ENCODE results near the gene TLX3. TPM values are rescaled to one million over a fixed set of nuclear protein-coding genes. Genes with fewer than 3 reads are reported as not detected.

TLX3 gene
- total RNA-seq, 2 donors from 2014 or later = not detected

GRCh38 chr5:171322527-171322926, 13.5 kb downstream of the TLX3 start:
- H3K36me3 Mint-ChIP-seq = no peaks in the 10 kb centered on the region
- ATAC-seq (no peak), DNase-seq (ENCODE audit: low spot score) (no peak)
- no peak overlapping the region for H3K27ac Mint-ChIP-seq
- no peak overlapping the region for H3K4me3 Mint-ChIP-seq
- no peaks in the 10 kb centered on the region for H3K9me3 Mint-ChIP-seq
- H3K27me3 Mint-ChIP-seq = peaks cover 42 to 55% of the 10 kb centered on the region in 2 donors
- H3K4me1 Mint-ChIP-seq (ENCODE audit: low read depth in 2 of 2) = no peaks in the 10 kb centered on the region

DNA sequence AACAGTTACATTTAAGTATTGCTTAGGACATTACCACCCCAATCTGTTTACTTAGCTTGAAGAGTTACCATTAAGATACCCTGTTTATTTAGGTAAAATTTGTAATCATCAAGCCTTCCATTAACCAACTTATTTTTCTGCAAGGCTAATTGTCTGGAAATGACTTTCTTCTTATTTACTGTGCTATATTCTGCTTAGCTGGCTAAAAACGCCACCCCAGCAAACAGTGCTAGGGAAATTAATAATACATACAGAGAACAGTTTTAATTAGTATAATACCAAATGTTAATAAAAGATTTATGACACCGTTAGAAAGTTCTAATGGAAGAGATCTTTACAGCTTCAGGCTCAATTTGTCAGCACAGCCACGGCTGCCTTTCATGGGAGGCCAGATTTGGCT, 14.0 kb downstream of the TLX3 start:
- H3K4me1 Mint-ChIP-seq (ENCODE audit: low read depth in 2 of 2) = no peaks in the 10 kb centered on the region
- no peaks in the 10 kb centered on the region for H3K36me3 Mint-ChIP-seq
- no peak for ATAC-seq
- peaks cover 42 to 55% of the 10 kb centered on the region in 2 donors for H3K27me3 Mint-ChIP-seq
- H3K4me3 Mint-ChIP-seq = no peak overlapping the region
- no peak overlapping the region for H3K27ac Mint-ChIP-seq
- no peak for DNase-seq (ENCODE audit: low spot score)
- no peaks in the 10 kb centered on the region for H3K9me3 Mint-ChIP-seq

GRCh38 chr5:171323806-171324632, 15.0 kb downstream of the TLX3 start:
- Mint-ChIP-seq H3K27ac (no peak overlapping the region), H3K4me3 (no peak overlapping the region), H3K9me3 (no peaks in the 10 kb centered on the region), H3K4me1 (ENCODE audit: low read depth in 2 of 2) (no peaks in the 10 kb centered on the region), H3K27me3 (peaks cover 46 to 59% of the 10 kb centered on the region in 2 donors), H3K36me3 (no peaks in the 10 kb centered on the region)
- no peak for DNase-seq (ENCODE audit: low spot score)
- no peak for ATAC-seq

DNA sequence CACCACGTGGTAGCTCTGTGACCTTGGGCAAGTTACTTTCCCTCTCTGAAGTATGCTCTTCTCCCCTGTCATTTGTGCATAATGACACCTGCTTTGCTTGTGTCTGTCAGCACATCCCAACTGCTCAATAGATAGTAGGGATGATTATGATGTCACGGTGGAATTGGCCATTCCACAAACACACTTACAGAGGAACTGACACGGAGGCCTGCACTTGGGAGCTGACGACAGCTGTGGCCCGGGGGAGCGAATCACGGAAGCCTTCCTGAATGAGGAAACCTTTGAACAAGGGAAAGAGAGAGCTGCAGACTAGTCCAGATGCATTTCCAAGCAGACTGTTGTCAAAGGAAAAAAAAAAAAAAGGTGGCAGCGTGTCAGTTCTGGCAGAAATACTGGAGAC, 21.0 kb downstream of the TLX3 start:
- Mint-ChIP-seq H3K36me3 (no peaks in the 10 kb centered on the region), H3K27ac (no peak overlapping the region), H3K9me3 (no peaks in the 10 kb centered on the region), H3K27me3 (peaks cover 26 to 31% of the 10 kb centered on the region in 2 donors), H3K4me1 (ENCODE audit: low read depth in 2 of 2) (no peaks in the 10 kb centered on the region), H3K4me3 (no peak overlapping the region)
- ATAC-seq (no peak), DNase-seq (ENCODE audit: low spot score) (no peak)

DNA sequence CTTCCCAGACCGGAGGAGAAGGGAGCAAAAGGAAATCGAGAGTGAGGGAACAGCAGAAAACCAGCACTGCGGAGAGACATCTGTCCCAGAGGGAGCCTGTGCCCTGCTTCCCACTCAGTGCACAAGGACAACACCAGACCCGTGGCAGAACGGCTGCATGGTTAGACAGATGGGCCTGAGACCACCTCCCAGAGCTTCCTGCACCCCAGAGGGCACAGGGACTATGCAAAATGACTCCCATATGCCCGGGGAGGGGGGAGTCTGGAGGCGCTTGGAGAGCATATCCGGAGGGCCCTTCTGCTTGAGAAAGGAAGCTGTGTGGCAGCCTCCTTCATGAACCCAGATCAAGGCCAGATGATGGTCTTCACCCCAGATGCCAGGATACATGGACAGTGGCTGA, 26.6 kb downstream of the TLX3 start:
- DNase-seq (ENCODE audit: low spot score) (no peak), ATAC-seq (no peak)
- H3K27me3 Mint-ChIP-seq = peaks cover 19 to 36% of the 10 kb centered on the region in 2 donors
- no peak overlapping the region for H3K27ac Mint-ChIP-seq
- no peaks in the 10 kb centered on the region for H3K9me3 Mint-ChIP-seq
- H3K36me3 Mint-ChIP-seq = no peaks in the 10 kb centered on the region
- no peak overlapping the region for H3K4me3 Mint-ChIP-seq
- peaks cover 0 to 6% of the 10 kb centered on the region in 2 donors for H3K4me1 Mint-ChIP-seq (ENCODE audit: low read depth in 2 of 2)

DNA sequence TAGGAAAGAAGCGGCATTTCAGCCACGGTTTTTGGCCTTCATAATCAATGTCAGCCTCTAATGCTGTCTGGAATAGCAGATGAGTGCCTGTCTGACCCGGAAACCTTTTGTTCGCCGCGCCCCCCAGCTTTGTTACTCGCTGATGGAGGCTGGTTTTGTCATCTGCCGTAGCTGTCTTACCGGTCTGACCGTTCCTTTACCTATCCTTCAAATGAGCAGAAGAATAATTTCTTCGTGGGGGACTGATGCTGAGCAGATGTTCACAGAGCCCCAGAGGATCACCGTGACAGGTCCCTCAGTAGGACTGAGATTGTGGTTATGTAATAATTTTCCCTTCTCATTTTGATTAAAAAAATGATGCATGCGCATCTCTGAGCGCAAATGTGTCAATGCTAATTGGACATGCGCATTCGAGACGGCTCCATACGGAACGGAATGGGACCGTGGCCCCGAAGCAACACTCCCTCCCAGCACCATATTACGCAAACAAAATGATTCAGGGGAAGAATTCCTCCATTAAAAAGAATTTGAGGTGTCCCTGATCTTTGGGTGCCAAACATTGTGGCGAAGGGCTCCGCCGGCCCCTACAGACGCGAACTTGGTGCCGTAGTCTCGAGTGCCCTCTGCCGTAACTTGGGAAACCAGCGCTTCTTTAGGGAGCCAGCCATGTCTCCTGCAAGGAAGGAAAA, 27.6 kb downstream of the TLX3 start:
- Mint-ChIP-seq H3K27me3 (peaks cover 19 to 36% of the 10 kb centered on the region in 2 donors), H3K4me1 (ENCODE audit: low read depth in 2 of 2) (peaks cover 0 to 6% of the 10 kb centered on the region in 2 donors), H3K4me3 (peak overlapping the region; percentile 12), H3K27ac (no peak overlapping the region), H3K36me3 (no peaks in the 10 kb centered on the region), H3K9me3 (no peaks in the 10 kb centered on the region)
- ATAC-seq (peak in 1 of 2 donors; percentile 67), DNase-seq (ENCODE audit: low spot score) (no peak)

DNA sequence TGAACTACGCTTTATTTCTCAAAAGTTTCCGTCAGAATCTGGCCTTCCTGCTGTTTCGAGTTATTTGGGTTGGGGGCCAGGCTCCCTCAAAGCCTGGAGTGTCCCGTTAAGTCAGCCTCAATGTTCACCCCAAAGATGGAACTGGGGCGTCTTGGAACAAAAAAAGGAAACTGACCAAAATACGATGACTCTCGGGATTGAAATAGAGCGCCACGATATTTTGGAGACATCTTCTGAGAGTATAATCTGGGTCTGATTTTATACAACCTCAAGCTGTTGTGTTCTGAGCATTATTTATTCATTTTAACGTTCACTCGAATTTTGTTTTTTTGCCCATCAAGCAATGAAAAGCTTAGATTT, 28.1 kb downstream of the TLX3 start:
- Mint-ChIP-seq H3K36me3 (no peaks in the 10 kb centered on the region), H3K9me3 (no peaks in the 10 kb centered on the region), H3K4me1 (ENCODE audit: low read depth in 2 of 2) (peaks cover 0 to 6% of the 10 kb centered on the region in 2 donors), H3K27ac (no peak overlapping the region), H3K27me3 (peaks cover 19 to 36% of the 10 kb centered on the region in 2 donors), H3K4me3 (peak overlapping the region; percentile 12)
- no peak for ATAC-seq
- DNase-seq (ENCODE audit: low spot score) = no peak

DNA sequence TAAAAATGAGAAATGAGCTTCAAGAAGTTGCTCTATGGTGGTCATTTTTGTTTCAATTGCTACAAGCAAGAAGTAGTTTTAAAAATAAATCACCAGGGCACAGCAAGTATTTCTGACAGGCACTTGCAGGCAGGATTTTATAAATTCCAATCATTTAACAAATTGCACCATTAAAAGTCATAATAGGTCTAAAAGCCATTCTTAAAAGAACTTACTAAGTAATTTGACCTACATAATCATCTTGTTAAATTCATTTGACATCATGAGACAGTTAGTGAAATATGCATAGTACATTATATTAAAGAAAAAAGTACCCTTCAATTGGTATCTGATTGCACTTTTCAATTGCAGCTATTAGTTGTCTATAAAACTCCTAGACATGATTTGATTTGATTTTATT, 31.0 kb downstream of the TLX3 start:
- Mint-ChIP-seq H3K27ac (no peak overlapping the region), H3K36me3 (no peaks in the 10 kb centered on the region), H3K4me3 (no peak overlapping the region), H3K4me1 (ENCODE audit: low read depth in 2 of 2) (peaks cover 0 to 6% of the 10 kb centered on the region in 2 donors), H3K9me3 (no peaks in the 10 kb centered on the region), H3K27me3 (peaks cover 14 to 29% of the 10 kb centered on the region in 2 donors)
- DNase-seq (ENCODE audit: low spot score) (no peak), ATAC-seq (no peak)

DNA sequence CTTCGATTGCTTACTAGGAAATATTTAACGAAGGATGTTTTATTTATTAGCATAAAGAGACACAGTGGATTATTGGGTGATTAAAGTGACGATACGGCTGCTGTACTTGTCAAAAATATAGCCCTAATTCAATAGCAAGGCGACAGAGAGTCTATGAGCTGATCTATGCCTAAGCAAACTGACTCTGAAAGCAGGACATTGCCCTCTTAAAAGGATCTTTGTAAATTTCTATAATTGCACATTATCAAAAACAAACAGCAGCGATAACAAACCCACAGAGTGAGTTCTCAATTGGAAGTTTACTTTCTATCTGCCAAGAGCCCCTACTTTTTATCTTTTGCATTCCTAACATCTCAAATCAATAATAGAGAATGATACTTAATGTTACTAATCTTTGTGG, 31.4 kb downstream of the TLX3 start:
- peaks cover 14 to 24% of the 10 kb centered on the region in 2 donors for H3K27me3 Mint-ChIP-seq
- no peak for DNase-seq (ENCODE audit: low spot score)
- H3K27ac Mint-ChIP-seq = no peak overlapping the region
- no peak overlapping the region for H3K4me3 Mint-ChIP-seq
- H3K9me3 Mint-ChIP-seq = no peaks in the 10 kb centered on the region
- no peaks in the 10 kb centered on the region for H3K36me3 Mint-ChIP-seq
- peaks cover 0 to 6% of the 10 kb centered on the region in 2 donors for H3K4me1 Mint-ChIP-seq (ENCODE audit: low read depth in 2 of 2)
- no peak for ATAC-seq

DNA sequence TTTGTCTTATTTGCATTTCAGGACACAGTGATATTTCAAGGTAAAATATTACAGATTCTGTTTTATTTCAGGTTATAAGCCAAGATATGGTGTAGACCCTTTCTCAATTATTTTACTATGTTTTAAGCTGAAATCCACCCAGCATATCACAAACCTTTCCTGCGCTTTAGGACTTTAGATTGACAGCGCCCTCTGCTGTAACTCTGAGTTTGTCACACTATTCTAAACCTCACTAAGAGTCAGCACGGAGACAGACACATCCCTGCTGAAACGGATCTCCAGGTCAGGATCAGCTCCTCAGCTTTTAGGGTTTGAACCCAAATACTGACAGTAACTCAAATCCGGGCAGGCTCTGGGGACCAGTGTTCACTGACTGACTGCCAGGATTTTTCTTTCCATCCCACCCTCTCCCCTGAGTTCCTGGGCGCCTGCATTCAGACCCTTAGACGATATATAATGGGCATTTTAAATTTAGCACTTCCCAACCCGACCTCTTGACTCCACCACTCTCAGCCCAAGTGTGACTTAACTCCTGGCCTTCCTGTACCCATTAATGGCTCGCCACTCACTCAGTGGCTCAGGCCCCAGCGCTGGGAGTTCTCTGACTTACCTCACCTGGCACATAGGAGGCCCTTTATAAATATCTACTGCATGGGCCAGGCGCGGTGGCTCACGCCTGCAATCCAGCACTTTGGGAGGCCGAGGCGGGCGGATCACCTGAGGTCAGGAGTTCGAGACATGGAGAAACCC, 33.5 kb downstream of the TLX3 start:
- no peak overlapping the region for H3K4me3 Mint-ChIP-seq

DNA sequence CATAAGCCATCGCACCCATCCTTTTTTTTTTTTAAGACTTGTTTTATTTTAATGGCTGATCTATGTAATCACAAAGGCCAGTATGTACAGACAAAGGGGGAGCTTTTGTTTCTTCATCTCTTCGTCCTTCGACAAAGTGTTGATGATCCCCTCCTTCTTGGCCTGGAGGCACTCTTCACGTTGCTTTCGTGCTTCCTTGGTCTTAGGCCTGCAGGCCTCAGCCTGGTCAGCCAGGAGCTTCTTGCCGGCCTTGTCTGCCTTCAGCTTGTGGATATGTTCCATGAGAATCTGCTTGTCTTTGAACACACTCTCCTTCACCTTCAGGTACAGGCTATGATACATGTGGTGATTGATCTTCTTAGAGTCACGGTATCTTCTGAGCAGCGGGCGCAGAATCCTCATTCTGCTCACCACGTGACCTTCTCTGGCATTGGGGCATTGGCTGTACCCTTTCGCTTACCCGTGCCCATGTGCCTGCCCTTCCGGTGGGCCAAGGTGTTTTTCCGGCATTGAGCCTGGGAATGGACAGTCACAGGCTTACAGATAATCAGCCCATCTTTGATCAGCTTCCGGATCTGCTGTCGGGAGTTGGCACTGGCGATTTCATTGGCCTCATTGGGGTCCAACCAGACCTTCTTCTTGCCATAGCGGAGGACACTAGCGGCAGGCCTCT, 36.0 kb downstream of the TLX3 start:
- Mint-ChIP-seq H3K4me3 (no peak overlapping the region), H3K4me1 (ENCODE audit: low read depth in 2 of 2) (no peaks in the 10 kb centered on the region), H3K9me3 (no peaks in the 10 kb centered on the region), H3K27me3 (peaks cover 2 to 5% of the 10 kb centered on the region in 2 donors), H3K27ac (no peak overlapping the region), H3K36me3 (no peaks in the 10 kb centered on the region)
- no peak for DNase-seq (ENCODE audit: low spot score)
- ATAC-seq = peak; percentile 20 to 53

More for the DNA sequence above, 33.5 kb downstream of the TLX3 start:
- no peaks in the 10 kb centered on the region for H3K4me1 Mint-ChIP-seq (ENCODE audit: low read depth in 2 of 2)
- ATAC-seq (peak; percentile 52 to 65), DNase-seq (ENCODE audit: low spot score) (no peak)
- no peaks in the 10 kb centered on the region for H3K36me3 Mint-ChIP-seq
- peaks cover 12% of the 10 kb centered on the region in 2 donors for H3K27me3 Mint-ChIP-seq
- no peak overlapping the region for H3K27ac Mint-ChIP-seq
- no peaks in the 10 kb centered on the region for H3K9me3 Mint-ChIP-seq

DNA sequence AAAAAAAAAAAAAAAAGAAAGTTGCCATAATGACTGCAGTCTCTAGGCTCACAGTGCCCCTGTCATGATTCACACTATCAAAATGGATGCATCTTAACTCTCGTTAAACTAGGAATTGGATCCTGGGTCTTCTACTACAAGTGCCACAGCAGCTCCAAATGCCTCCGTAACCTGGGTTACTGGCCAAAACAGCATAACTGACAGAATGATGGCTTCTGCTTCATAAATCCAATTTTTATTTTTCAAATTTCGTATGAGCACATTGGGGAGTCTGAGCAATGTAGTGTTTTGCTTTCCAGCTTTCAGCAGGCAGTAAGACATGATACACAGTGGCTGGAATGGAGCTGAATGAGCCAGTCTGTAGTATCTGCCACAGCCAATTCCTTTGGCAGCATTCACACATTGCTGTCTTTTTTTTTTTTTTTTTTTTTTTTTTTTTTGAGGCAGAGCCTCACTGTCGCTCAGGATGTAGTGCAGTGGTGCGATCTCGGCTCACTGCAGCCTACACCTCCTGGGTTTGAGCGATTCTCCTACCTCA, 42.6 kb downstream of the TLX3 start:
- Mint-ChIP-seq H3K36me3 (no peaks in the 10 kb centered on the region), H3K4me3 (no peak overlapping the region), H3K4me1 (ENCODE audit: low read depth in 2 of 2) (peaks cover 0 to 8% of the 10 kb centered on the region in 2 donors), H3K27me3 (peaks cover 5 to 6% of the 10 kb centered on the region in 2 donors), H3K27ac (no peak overlapping the region), H3K9me3 (no peaks in the 10 kb centered on the region)
- no peak for DNase-seq (ENCODE audit: low spot score)
- ATAC-seq = no peak

DNA sequence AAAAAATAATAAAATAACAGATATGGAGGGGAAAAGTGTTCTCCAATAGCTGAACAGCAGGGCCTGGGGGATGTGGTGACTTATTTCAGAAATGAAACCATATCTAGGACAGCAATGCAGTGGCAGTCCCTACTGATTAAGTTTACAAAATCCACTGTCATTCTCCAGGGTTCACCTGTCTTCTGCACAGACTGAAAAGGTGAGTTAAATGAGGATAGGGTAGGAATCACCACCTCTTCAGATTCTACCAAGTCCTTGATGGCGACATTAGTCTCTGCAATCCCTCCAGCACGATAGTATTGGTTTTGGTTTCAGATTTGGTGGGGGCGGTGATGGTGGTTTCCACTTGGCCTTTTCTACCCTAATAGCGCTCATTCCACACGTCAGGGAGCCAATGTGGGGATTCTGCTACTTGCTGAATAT, 46.3 kb downstream of the TLX3 start:
- peak overlapping the region in 1 of 2 donors; percentile 19 for H3K27ac Mint-ChIP-seq
- ATAC-seq = peak; percentile 83 to 85
- H3K36me3 Mint-ChIP-seq = no peaks in the 10 kb centered on the region
- H3K4me3 Mint-ChIP-seq = peak overlapping the region; percentile 51
- H3K27me3 Mint-ChIP-seq = peaks cover 1 to 3% of the 10 kb centered on the region in 2 donors
- H3K9me3 Mint-ChIP-seq = no peaks in the 10 kb centered on the region
- H3K4me1 Mint-ChIP-seq (ENCODE audit: low read depth in 2 of 2) = peaks cover 0 to 8% of the 10 kb centered on the region in 2 donors
- no peak for DNase-seq (ENCODE audit: low spot score)

All from natural killer cell treated with Interleukin-12 subunit alpha and Interleukin-12 subunit beta and Interleukin-15 and Interleukin-18, amount 100 ng/mL, for 72 hours (primary cell).